Measurements from ENCODE around the gene BRSK2. TPM values are rescaled to one million over a fixed set of nuclear protein-coding genes. Genes with fewer than 3 reads are reported as not detected.

The BRSK2 gene
- total RNA-seq, 1 experiment from 2014 or later, result 1.2 TPM

GRCh38 chr11:1353383-1354124 lies 36.2 kb upstream of the BRSK2 start:
- H3K4me3 ChIP-seq (ENCODE audit: low read length), result no peak overlapping the region
- intact Hi-C loops (cut with micrococcal nuclease), result no loop called here
- no peak for TF ChIP-seq EZH2phosphoT487 (IDR thresholded peaks at IDR 0.05; ENCODE audit: borderline replicate concordance, low read length)
- TF ChIP-seq, protein P1, sequence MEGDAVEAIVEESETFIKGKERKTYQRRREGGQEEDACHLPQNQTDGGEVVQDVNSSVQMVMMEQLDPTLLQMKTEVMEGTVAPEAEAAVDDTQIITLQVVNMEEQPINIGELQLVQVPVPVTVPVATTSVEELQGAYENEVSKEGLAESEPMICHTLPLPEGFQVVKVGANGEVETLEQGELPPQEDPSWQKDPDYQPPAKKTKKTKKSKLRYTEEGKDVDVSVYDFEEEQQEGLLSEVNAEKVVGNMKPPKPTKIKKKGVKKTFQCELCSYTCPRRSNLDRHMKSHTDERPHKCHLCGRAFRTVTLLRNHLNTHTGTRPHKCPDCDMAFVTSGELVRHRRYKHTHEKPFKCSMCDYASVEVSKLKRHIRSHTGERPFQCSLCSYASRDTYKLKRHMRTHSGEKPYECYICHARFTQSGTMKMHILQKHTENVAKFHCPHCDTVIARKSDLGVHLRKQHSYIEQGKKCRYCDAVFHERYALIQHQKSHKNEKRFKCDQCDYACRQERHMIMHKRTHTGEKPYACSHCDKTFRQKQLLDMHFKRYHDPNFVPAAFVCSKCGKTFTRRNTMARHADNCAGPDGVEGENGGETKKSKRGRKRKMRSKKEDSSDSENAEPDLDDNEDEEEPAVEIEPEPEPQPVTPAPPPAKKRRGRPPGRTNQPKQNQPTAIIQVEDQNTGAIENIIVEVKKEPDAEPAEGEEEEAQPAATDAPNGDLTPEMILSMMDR (conservative IDR thresholded peaks at IDR 0.05; ENCODE audit: low read depth, low read length), result no peak
- no peaks in the 10 kb centered on the region for H3K36me3 ChIP-seq (ENCODE audit: low read depth, low read length)
- no peaks in the 10 kb centered on the region for H3K4me1 ChIP-seq (ENCODE audit: insufficient read depth, low read length)
- H3K27me3 ChIP-seq (ENCODE audit: low read length), result peaks cover 11% of the 10 kb centered on the region; the same call in 1 of the 2 replicates
- no peak overlapping the region for H3K27ac ChIP-seq (ENCODE audit: low read length)
- POLR2A ChIA-PET (ENCODE audit: unreplicated experiment), result no interaction called here
- H3K9me3 ChIP-seq (ENCODE audit: low read length), result no peaks in the 10 kb centered on the region
- BruUV-seq (replicated peaks), result no TSS peak
- H3K79me2 ChIP-seq (ENCODE audit: low read length), result no peaks in the 10 kb centered on the region
- H3K4me2 ChIP-seq (ENCODE audit: low read length), result no peak overlapping the region
- DNase-seq (no peak), ATAC-seq (no peak)
- H3K9ac ChIP-seq (ENCODE audit: low read length), result no peak overlapping the region
- CTCF ChIA-PET, result no interaction called here
- no peaks in the 10 kb centered on the region for H3K9me2 ChIP-seq (replicated peaks; ENCODE audit: low read length)
- H3F3A ChIP-seq (ENCODE audit: low read length, unreplicated experiment), result no peaks in the 10 kb centered on the region
- H4K20me1 ChIP-seq (ENCODE audit: low read length), result no peaks in the 10 kb centered on the region
- no peak overlapping the region for H2AFZ ChIP-seq (ENCODE audit: low read length)

GRCh38 chr11:1354125-1354938 lies 35.4 kb upstream of the BRSK2 start:
- Histone ChIP-seq H3K36me3 (ENCODE audit: low read depth, low read length) (no peaks in the 10 kb centered on the region), H4K20me1 (ENCODE audit: low read length) (no peaks in the 10 kb centered on the region), H3K27ac (ENCODE audit: low read length) (no peak overlapping the region), H3K9ac (ENCODE audit: low read length) (no peak overlapping the region), H2AFZ (ENCODE audit: low read length) (no peak overlapping the region), H3K9me3 (ENCODE audit: low read length) (no peaks in the 10 kb centered on the region), H3K4me2 (ENCODE audit: low read length) (no peak overlapping the region), H3K4me3 (ENCODE audit: low read length) (no peak overlapping the region), H3F3A (ENCODE audit: low read length, unreplicated experiment) (no peaks in the 10 kb centered on the region), H3K27me3 (ENCODE audit: low read length) (peaks cover 11% of the 10 kb centered on the region; the same call in 1 of the 2 replicates), H3K79me2 (ENCODE audit: low read length) (no peaks in the 10 kb centered on the region), H3K9me2 (replicated peaks; ENCODE audit: low read length) (no peaks in the 10 kb centered on the region), H3K4me1 (ENCODE audit: insufficient read depth, low read length) (no peaks in the 10 kb centered on the region)
- CTCF ChIA-PET, result no interaction called here
- BruUV-seq (replicated peaks), result no TSS peak
- no peak for DNase-seq
- intact Hi-C loops (cut with micrococcal nuclease), result no loop called here
- POLR2A ChIA-PET (ENCODE audit: unreplicated experiment), result no interaction called here
- no peak; the same call in 1 of the 2 replicates for ATAC-seq
- no peak for TF ChIP-seq EZH2phosphoT487 (IDR thresholded peaks at IDR 0.05; ENCODE audit: borderline replicate concordance, low read length)
- TF ChIP-seq, protein P1 (conservative IDR thresholded peaks at IDR 0.05; ENCODE audit: low read depth, low read length), result no peak
- no peak for TF ChIP-seq EZH2 (IDR thresholded peaks at IDR 0.05; ENCODE audit: low read length, unreplicated experiment)

GRCh38 chr11:1356007-1356435 lies 33.7 kb upstream of the BRSK2 start:
- ChIA-PET CTCF (no interaction called here), POLR2A (ENCODE audit: unreplicated experiment) (no interaction called here)
- no peaks in the 10 kb centered on the region for H3F3A ChIP-seq (ENCODE audit: low read length, unreplicated experiment)
- no peak overlapping the region for H2AFZ ChIP-seq (ENCODE audit: low read length)
- H3K9ac ChIP-seq (ENCODE audit: low read length), result no peak overlapping the region
- no peak overlapping the region for H3K27ac ChIP-seq (ENCODE audit: low read length)
- H4K20me1 ChIP-seq (ENCODE audit: low read length), result no peaks in the 10 kb centered on the region
- no peak overlapping the region for H3K4me2 ChIP-seq (ENCODE audit: low read length)
- no peaks in the 10 kb centered on the region for H3K36me3 ChIP-seq (ENCODE audit: low read depth, low read length)
- no peaks in the 10 kb centered on the region for H3K9me2 ChIP-seq (replicated peaks; ENCODE audit: low read length)
- TF ChIP-seq EZH2 (IDR thresholded peaks at IDR 0.05; ENCODE audit: low read length, unreplicated experiment), result no peak
- TF ChIP-seq EZH2phosphoT487 (IDR thresholded peaks at IDR 0.05; ENCODE audit: borderline replicate concordance, low read length), result no peak
- TF ChIP-seq, protein P1 (conservative IDR thresholded peaks at IDR 0.05; ENCODE audit: low read depth, low read length), result no peak
- H3K27me3 ChIP-seq (ENCODE audit: low read length), result peaks cover 11% of the 10 kb centered on the region; the same call in 1 of the 2 replicates
- no peaks in the 10 kb centered on the region for H3K79me2 ChIP-seq (ENCODE audit: low read length)
- intact Hi-C loops (cut with micrococcal nuclease), result no loop called here
- H3K4me1 ChIP-seq (ENCODE audit: insufficient read depth, low read length), result no peaks in the 10 kb centered on the region
- no peak overlapping the region for H3K4me3 ChIP-seq (ENCODE audit: low read length)
- no TSS peak for BruUV-seq (replicated peaks)
- DNase-seq (no peak), ATAC-seq (no peak)
- H3K9me3 ChIP-seq (ENCODE audit: low read length), result no peaks in the 10 kb centered on the region
